Measurements from ENCODE around the gene DLX1.

GRCh38 chr2:172047566-172048507, 37.5 kb upstream of the DLX1 start:
- TF ChIP-seq CTCF (IDR thresholded peaks at IDR 0.05) (no peak), POLR2A (IDR thresholded peaks at IDR 0.05) (no peak)

All from testis (tissue), 2 donors.